Uterus (tissue), 2 donors: ENCODE measurements around the gene DGUOK.

Experiments
- CTCF ChIP-seq, 4 experiments: fragments of 200-600 bp in 2 of 4; fragments of 450-650 bp in 2 of 4; sonication (generic) in 2 of 4; IDR thresholded peaks; one replicate each; pipeline ENCODE4 v1.5.1; 2016 to 2019; ENCODE audit warnings: antibody characterized with exemption in 4 of 4, mild to moderate bottlenecking in 2 of 4, moderate library complexity in 1 of 4
- POLR2A ChIP-seq, 2 donors: fragments of 450-650 bp; IDR thresholded peaks; one replicate each; pipeline ENCODE4 v1.6.1; 2016; ENCODE audit warnings: antibody characterized with exemption in 2 of 2, mild to moderate bottlenecking in 1 of 2, moderate library complexity in 1 of 2

GRCh38 chr2:73962798-73963197, 36.1 kb downstream of the DGUOK start:
- TF ChIP-seq POLR2A (IDR thresholded peaks at IDR 0.05) (no peak), CTCF (IDR thresholded peaks at IDR 0.05) (no peak)
